Measurements from ENCODE around the gene ELP2.
"Not testable (repeated sequence)": the region's sequence is repeated elsewhere in the genome, so short reads cannot be mapped to it uniquely, and the experiment has no call there.

Gene ELP2

GRCh38 chr18:36129300-36130038 lies at the start of gene ELP2, which contains the start of gene SLC39A6:
Gene ELP2 (plus strand): TSS chr18:36129899. CDS start chr18:36129934, 35 bp downstream.
Gene SLC39A6 (minus strand): TSS chr18:36129340. CDS start chr18:36127007, 2,333 bp downstream.
- TF ChIP-seq, protein P1, sequence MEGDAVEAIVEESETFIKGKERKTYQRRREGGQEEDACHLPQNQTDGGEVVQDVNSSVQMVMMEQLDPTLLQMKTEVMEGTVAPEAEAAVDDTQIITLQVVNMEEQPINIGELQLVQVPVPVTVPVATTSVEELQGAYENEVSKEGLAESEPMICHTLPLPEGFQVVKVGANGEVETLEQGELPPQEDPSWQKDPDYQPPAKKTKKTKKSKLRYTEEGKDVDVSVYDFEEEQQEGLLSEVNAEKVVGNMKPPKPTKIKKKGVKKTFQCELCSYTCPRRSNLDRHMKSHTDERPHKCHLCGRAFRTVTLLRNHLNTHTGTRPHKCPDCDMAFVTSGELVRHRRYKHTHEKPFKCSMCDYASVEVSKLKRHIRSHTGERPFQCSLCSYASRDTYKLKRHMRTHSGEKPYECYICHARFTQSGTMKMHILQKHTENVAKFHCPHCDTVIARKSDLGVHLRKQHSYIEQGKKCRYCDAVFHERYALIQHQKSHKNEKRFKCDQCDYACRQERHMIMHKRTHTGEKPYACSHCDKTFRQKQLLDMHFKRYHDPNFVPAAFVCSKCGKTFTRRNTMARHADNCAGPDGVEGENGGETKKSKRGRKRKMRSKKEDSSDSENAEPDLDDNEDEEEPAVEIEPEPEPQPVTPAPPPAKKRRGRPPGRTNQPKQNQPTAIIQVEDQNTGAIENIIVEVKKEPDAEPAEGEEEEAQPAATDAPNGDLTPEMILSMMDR (conservative IDR thresholded peaks at IDR 0.05; ENCODE audit: low read depth), result no peak
- peak within 1 kb of the TSS; percentile 93 for H3K27ac ChIP-seq
- ChIA-PET CTCF (interaction anchor here (0.7 kb wide), 1 partner anchor 21 kb away, joined by 6 read pairs; no protein-coding TSS in a partner anchor), POLR2A (ENCODE audit: low non-redundant PET) (no interaction called here)
- DNase-seq (ENCODE audit: low spot score), result peak; percentile 92

DNA sequence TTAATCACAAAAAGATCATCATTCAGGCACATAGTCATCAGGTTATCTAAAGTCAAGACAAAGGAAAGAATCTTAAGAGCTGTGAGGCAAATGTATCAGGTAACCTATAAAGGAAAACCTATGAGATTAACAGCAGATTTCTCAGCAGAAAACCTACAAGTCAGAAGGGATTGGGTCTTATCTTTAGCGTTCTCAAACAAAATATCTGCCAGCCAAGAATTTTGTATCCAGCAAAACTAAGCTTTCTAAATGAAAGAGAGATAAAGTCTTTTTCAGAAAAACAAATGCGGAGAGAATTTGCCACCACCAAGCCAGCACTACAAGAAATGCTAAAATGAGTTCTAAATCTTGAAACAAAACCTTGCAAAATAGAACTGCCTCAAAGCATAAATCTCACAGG lies 48.6 kb upstream of the ELP2 start:
- H3K27ac ChIP-seq; POLR2A ChIA-PET (ENCODE audit: low non-redundant PET); DNase-seq (ENCODE audit: low spot score); CTCF ChIA-PET: not testable (repeated sequence)

- ChIA-PET CTCF (no interaction called here), POLR2A (ENCODE audit: low non-redundant PET) (no interaction called here)
- no peak for DNase-seq (ENCODE audit: low spot score)
- H3K27ac ChIP-seq, result no peak overlapping the region
- TF ChIP-seq, protein P1 (conservative IDR thresholded peaks at IDR 0.05; ENCODE audit: low read depth), result no peak
Observed at GRCh38 chr18:36083729-36084128, 46.0 kb upstream of the ELP2 start.

- CTCF ChIA-PET, result no interaction called here
- POLR2A ChIA-PET (ENCODE audit: low non-redundant PET), result no interaction called here
- no peak overlapping the region for H3K27ac ChIP-seq
- TF ChIP-seq, protein P1 (conservative IDR thresholded peaks at IDR 0.05; ENCODE audit: low read depth), result no peak
- DNase-seq (ENCODE audit: low spot score), result no peak
Observed at GRCh38 chr18:36085195-36085594, 44.5 kb upstream of the ELP2 start.

DNA sequence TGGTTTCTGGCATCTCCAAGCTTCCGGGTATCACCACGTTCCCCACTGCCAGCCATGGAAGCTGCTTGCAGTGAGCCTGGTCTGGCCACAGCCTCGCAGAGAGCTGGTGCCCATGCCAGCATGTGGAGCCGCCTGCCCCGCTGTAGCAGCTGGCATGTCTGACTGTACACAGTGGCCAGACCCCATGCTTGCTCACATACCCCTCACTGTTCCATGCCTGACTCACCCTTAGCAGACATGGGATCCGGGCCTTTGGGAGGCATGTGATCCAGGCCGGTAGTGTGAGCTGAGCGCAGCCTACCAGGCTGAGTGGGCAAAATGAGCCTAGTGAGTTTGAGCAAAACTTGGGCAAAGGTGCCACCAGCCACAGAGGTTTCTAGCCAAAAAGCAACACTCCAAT lies 43.5 kb upstream of the ELP2 start:
- ChIA-PET POLR2A (ENCODE audit: low non-redundant PET) (no interaction called here), CTCF (no interaction called here)
- TF ChIP-seq, protein P1 (conservative IDR thresholded peaks at IDR 0.05; ENCODE audit: low read depth), result no peak

DNA sequence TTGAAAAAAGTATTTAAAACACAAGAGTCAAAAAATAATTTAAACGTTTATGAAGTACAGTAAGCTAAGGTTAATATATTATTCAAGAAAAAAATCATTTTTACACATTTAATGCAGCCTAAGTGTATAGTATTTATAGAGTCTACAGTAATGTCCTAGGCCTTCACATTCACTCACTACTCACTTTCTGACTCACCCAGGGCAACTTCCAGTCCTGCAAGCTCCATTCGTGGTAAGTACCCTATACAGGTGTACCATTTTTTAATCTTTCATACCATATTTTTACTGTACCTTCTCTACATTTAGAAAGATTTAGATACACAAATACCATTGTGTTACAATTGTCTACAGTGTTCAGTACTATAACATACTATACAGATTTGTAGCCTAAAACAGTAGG lies 41.4 kb upstream of the ELP2 start:
- DNase-seq (ENCODE audit: low spot score), result no peak
- ChIA-PET CTCF (interaction anchor here (1.0 kb wide), 1 partner anchor 71 kb away, joined by 3 read pairs; no protein-coding TSS in a partner anchor), POLR2A (ENCODE audit: low non-redundant PET) (no interaction called here)
- TF ChIP-seq, protein P1 (conservative IDR thresholded peaks at IDR 0.05; ENCODE audit: low read depth), result no peak
- no peak overlapping the region for H3K27ac ChIP-seq

More for the DNA sequence above, 43.5 kb upstream of the ELP2 start:
- DNase-seq (ENCODE audit: low spot score), result no peak
- H3K27ac ChIP-seq, result no peak overlapping the region

DNA sequence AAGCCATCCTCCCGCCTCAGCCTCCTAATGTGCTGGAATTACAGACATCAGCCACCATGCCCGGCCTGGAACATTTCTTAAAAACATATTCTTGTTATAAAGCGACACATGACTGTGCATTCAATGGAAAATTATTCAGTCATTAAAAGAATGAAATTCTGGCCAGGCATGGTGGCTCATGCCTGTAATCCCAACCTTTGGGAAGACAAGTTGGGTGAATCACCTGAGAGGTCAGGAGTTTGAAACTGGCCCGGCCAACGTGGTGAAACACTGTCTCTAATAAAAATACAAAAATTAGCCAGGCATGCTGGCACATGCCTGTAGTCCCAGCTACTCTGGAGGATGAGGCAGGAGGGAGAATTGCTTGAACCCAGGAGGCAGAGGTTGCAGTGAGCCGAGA lies 40.7 kb upstream of the ELP2 start:
- no peak overlapping the region for H3K27ac ChIP-seq
- CTCF ChIA-PET, result no interaction called here
- TF ChIP-seq, protein P1 (conservative IDR thresholded peaks at IDR 0.05; ENCODE audit: low read depth), result no peak
- POLR2A ChIA-PET (ENCODE audit: low non-redundant PET), result no interaction called here
- DNase-seq (ENCODE audit: low spot score), result no peak

- H3K27ac ChIP-seq; DNase-seq (ENCODE audit: low spot score); CTCF ChIA-PET; POLR2A ChIA-PET (ENCODE audit: low non-redundant PET): not testable (repeated sequence)
Observed at GRCh38 chr18:36092116-36092515, 37.6 kb upstream of the ELP2 start.

Measured in RWPE1 (cell line).